HG03108 (cell line): Measurements from ENCODE around the gene KRTAP15-1.

ENCODE experiments used
- ATAC-seq: cut with Tn5 transposase; IDR thresholded peaks from one replicate; pipeline ENCODE4 v1.9.1; 2021; ENCODE audit warnings: moderate library complexity; ENCODE audit not compliant: unreplicated experiment

Gene KRTAP15-1

DNA sequence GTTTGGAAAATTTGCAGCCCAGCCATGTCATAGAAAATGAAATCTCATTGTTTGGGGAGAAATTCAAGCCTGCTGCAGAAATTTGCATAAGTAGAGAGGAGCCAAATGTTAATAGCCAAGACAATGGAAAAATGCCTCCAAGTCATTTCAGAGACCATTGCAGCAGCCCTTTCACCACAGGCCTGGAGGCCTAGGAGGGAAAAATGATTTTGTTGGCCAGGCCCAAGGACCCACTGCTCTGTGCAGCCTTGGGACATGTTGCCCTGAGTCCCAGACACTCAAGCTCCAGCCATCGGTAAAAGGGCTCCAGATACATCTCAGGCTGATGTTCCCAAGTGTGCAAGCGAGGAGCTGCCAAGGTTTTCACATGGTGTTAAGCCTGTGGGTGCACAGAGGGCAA lies 46.1 kb downstream of the KRTAP15-1 start:
- ATAC-seq: no peak

- ATAC-seq: no peak
These were observed 47.3 kb downstream of the KRTAP15-1 start, which contains the start of gene KRTAP19-2 for GRCh38 chr21:30487336-30487735. TSS of gene KRTAP19-2 (minus strand) at chr21:30487436. CDS start at chr21:30487348, 88 bp downstream.
